HG03457 (cell line): ENCODE data around the gene ZNF12.

Source experiments
- ATAC-seq: cut with Tn5 transposase; IDR thresholded peaks from one replicate; pipeline ENCODE4 v1.9.1; 2021; ENCODE audit warnings: moderate number of reproducible peaks; ENCODE audit not compliant: unreplicated experiment

The ZNF12 gene

GRCh38 chr7:6648066-6648814, 58.5 kb downstream of the ZNF12 start:
- no peak for ATAC-seq

- ATAC-seq: no peak
Observed at GRCh38 chr7:6647541-6647940, 59.2 kb downstream of the ZNF12 start.

DNA sequence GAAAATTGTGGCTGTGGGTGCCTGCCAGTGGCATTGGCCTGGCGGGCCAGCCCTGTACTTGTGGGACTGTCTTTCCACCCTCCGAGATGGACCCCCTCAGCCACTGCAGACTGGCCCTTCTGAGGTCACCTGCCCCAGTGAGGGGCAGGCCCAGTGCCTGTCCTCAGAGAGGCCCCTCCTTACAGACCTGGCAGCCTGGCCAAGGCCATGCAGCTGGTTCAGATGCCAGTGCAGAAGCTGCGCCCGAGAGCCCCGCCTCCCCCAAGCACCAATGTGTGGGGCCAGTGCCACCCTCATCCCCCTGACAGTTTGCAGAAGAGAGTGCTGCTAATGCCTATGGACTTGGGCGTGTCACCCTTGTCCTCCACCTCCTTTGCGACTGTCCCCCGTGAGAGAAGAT, 59.7 kb downstream of the ZNF12 start:
- ATAC-seq: no peak

- no peak for ATAC-seq
Observed at GRCh38 chr7:6646465-6646864, 60.3 kb downstream of the ZNF12 start.

DNA sequence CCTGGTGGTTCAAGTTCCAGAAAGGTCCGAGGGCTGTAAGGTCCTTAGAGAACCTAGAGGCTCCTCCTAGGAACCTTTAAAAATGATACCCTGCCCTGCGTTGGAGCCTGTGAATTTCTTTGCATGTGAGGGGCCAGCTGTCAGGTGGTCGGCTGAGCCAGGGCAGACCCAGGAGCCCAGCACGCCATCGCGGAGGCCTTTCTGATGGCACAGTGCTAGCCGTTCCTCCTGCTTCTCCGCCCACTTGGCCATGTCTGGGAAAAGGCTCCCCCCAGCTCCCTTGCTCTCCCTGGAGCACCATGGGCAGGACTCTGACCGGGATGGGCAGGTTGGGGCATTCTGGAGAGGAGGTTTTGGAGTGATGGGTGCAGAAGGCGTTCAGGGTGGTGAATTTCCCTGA, 62.0 kb downstream of the ZNF12 start:
- ATAC-seq: no peak

GRCh38 chr7:6643915-6644625, 62.7 kb downstream of the ZNF12 start:
- ATAC-seq: no peak

GRCh38 chr7:6642861-6643640, 63.7 kb downstream of the ZNF12 start:
- no peak for ATAC-seq

DNA sequence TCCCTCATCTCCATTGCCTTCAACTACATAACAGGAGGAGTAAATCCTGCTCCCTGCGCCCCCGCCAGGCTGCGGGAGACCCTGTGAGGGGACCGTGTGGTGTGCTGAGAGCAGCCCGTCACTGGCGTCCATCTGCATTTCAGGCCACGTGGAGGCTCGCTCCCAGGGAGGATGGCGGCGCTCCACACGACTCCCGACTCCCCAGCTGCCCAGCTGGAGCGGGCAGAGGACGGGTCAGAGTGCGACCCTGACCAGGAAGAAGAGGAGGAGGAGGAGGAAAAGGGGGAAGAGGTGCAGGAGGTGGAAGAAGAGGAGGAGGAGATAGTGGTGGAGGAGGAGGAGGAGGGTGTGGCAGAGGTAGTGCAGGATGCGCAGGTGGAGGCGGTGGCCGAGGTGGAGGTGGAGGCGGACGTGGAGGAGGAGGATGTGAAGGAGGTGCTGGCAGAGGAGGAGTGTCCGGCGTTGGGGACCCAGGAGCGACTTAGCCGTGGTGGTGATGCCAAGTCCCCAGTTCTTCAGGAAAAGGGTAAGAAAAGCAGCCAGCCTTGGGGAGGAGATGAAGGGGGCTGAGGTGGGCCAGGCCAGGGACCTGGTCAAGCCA, 64.4 kb downstream of the ZNF12 start:
- no peak for ATAC-seq

GRCh38 chr7:6641305-6642035, 65.3 kb downstream of the ZNF12 start:
- no peak for ATAC-seq

- ATAC-seq: no peak
Observed at GRCh38 chr7:6640246-6640721, 66.5 kb downstream of the ZNF12 start.

DNA sequence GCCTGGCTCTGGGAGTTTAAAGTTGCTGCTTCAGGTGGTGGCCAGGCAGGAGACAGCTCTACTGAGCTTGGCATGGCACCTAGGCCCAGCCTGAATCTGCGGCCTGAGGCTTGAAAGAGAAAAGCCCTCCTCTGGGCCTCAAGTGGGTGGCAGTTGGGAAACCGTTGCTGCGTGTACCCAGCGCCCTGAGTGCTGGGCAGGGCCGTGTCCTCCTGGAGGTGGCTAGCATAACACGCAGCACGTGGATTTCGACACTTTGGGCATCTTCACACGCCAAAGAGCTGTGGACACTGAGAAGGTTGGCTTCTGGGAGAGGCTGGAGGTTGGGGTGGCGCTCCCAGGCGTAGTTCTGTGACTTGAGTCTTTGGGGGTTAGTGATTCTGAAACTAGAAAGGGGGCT, 67.1 kb downstream of the ZNF12 start:
- no peak for ATAC-seq

GRCh38 chr7:6639032-6639431, 67.7 kb downstream of the ZNF12 start:
- no peak for ATAC-seq
